Peyer's patch (tissue), 4 donors: ENCODE measurements around the gene LBH. TPM values are rescaled to one million over a fixed set of nuclear protein-coding genes. Genes with fewer than 3 reads are reported as not detected.

Experiments
- DNase-seq, 3 donors: peaks; one replicate each; pipeline ENCODE4 v3.0.0-alpha.2; 2017 to 2019
- H3K27ac ChIP-seq, 4 donors: fragments of 200-600 bp; sonication (generic); one replicate each; pipeline ENCODE4 v1.5.1; 2016 to 2019
- H3K27me3 ChIP-seq, 2 donors: fragments of 200-600 bp; sonication (generic); one replicate each; pipeline ENCODE4 v1.5.1; 2019
- H3K36me3 ChIP-seq, 3 donors: fragments of 200-600 bp; sonication (generic); one replicate each; pipeline ENCODE4 v1.5.1; 2016 to 2019
- H3K4me1 ChIP-seq, 4 donors: fragments of 200-600 bp; sonication (generic); one replicate each; pipeline ENCODE4 v1.5.1; 2016 to 2019
- H3K4me3 ChIP-seq, 4 donors: fragments of 200-600 bp; sonication (generic); 1 replicate in 3 of 4; 2 replicates in 1 of 4; pipeline ENCODE4 v1.5.1; 2016 to 2019; ENCODE audit warnings: mild to moderate bottlenecking in 1 of 4
- H3K9me3 ChIP-seq, 4 donors: fragments of 200-600 bp; sonication (generic); one replicate each; pipeline ENCODE4 v1.5.1; 2016 to 2019; ENCODE audit warnings: mild to moderate bottlenecking in 1 of 4
- CTCF ChIP-seq, 6 experiments: fragments of 450-650 bp in 4 of 6; fragments of 200-600 bp in 2 of 6; sonication (generic) in 1 of 6; IDR thresholded peaks; one replicate each; pipeline ENCODE4 v1.5.1; 2017 to 2019; ENCODE audit warnings: antibody characterized with exemption in 6 of 6, mild to moderate bottlenecking in 3 of 6, moderate library complexity in 1 of 6
- POLR2A ChIP-seq, 2 donors: fragments of 450-650 bp; IDR thresholded peaks; one replicate each; pipeline ENCODE4 v1.5.1; 2017; ENCODE audit warnings: antibody characterized with exemption in 2 of 2, mild to moderate bottlenecking in 2 of 2, moderate library complexity in 2 of 2
- total RNA-seq, 4 donors: library from RNA; depleted of rRNA; stranded (reverse); fragments of >200 nt; gene quantifications; one replicate each; pipeline ENCODE4 v1.1.0, GENCODE V29; 2016

The LBH gene
- total RNA-seq, 4 donors from 2014 or later: 10.9 to 44.6 (median 14.8) TPM

- Histone ChIP-seq H3K27ac (peak overlapping the region in 1 of 4 donors; percentile 18), H3K4me1 (peaks cover 4 to 31% (median 15%) of the 10 kb centered on the region in 4 donors), H3K27me3 (no peaks in the 10 kb centered on the region), H3K36me3 (peaks cover 0 to 13% (median 0%) of the 10 kb centered on the region in 3 donors), H3K9me3 (no peaks in the 10 kb centered on the region), H3K4me3 (no peak overlapping the region)
- DNase-seq: no peak
- no peak for TF ChIP-seq POLR2A (IDR thresholded peaks at IDR 0.05)
- TF ChIP-seq CTCF (IDR thresholded peaks at IDR 0.05): no peak
These were observed 23.7 kb downstream of the LBH start for GRCh38 chr2:30255026-30255425.

- Histone ChIP-seq H3K4me1 (peaks cover 4 to 31% (median 13%) of the 10 kb centered on the region in 4 donors), H3K9me3 (no peaks in the 10 kb centered on the region), H3K36me3 (peaks cover 0 to 13% (median 0%) of the 10 kb centered on the region in 3 donors), H3K27ac (peak overlapping the region in 1 of 4 donors; percentile 57), H3K27me3 (no peaks in the 10 kb centered on the region), H3K4me3 (no peak overlapping the region)
- TF ChIP-seq CTCF (IDR thresholded peaks at IDR 0.05) (no peak), POLR2A (IDR thresholded peaks at IDR 0.05) (no peak)
- DNase-seq: no peak
These were observed 24.4 kb downstream of the LBH start for GRCh38 chr2:30255466-30256408.

- H3K4me3 ChIP-seq: no peak overlapping the region
- peaks cover 0 to 13% (median 0%) of the 10 kb centered on the region in 3 donors for H3K36me3 ChIP-seq
- no peaks in the 10 kb centered on the region for H3K27me3 ChIP-seq
- no peak for DNase-seq
- TF ChIP-seq POLR2A (IDR thresholded peaks at IDR 0.05) (no peak), CTCF (IDR thresholded peaks at IDR 0.05) (no peak)
- peaks cover 0 to 23% (median 6%) of the 10 kb centered on the region in 4 donors for H3K4me1 ChIP-seq
- no peaks in the 10 kb centered on the region for H3K9me3 ChIP-seq
- peak overlapping the region in 1 of 4 donors; percentile 59 for H3K27ac ChIP-seq
These were observed 26.2 kb downstream of the LBH start for GRCh38 chr2:30257266-30258214.

- H3K36me3 ChIP-seq: peaks cover 0 to 13% (median 0%) of the 10 kb centered on the region in 3 donors
- no peak for TF ChIP-seq CTCF (IDR thresholded peaks at IDR 0.05)
- TF ChIP-seq POLR2A (IDR thresholded peaks at IDR 0.05): no peak
- no peak for DNase-seq
- H3K4me1 ChIP-seq: peaks cover 0 to 8% (median 0%) of the 10 kb centered on the region in 4 donors
- no peaks in the 10 kb centered on the region for H3K9me3 ChIP-seq
- H3K27ac ChIP-seq: peak overlapping the region in 1 of 4 donors; percentile 59
- no peak overlapping the region for H3K4me3 ChIP-seq
- no peaks in the 10 kb centered on the region for H3K27me3 ChIP-seq
These were observed 27.7 kb downstream of the LBH start for GRCh38 chr2:30259071-30259470.
